ENCODE results near the gene ST7.

ST7 gene

DNA sequence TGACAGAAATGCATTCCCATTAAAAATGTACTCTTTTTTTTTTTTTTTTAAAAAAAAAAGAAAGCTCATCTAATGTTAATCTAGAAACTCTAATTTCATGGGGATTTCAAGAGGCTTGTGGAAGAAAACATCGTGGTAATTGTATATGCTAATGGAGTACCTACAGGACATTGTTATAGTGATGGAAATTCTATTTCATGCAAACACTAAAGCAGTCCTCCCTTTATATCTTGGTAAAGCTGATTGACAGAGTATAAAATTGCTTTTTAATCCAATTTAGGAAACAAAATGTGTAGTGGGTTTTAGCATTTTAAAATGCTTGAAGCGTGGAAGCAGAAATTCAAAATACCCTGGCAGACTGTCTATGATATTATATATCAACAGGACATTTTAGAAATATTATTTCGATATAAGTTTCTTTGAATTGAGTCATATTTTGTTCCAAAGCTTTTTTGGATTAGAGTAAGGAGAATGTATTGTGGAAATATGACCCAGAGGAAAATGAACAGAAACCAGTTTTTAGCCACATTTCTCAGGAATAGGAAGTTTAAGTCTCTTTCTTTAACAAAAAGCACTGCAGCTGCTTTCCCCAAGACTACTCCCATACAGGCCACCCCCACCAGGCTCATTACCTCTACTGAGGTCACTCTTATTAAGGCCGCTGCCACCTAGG is 247.6 kb downstream of the ST7 start:
- no peak for DNase-seq (ENCODE audit: extremely low read depth, insufficient read length)
- H3K27me3 ChIP-seq (replicated peaks; ENCODE audit: control insufficient read depth, insufficient read depth, low read length) = no peaks in the 10 kb centered on the region
- TF ChIP-seq CTCF (IDR thresholded peaks at IDR 0.05; ENCODE audit: insufficient read depth, low read length, poor library complexity, severe bottlenecking) = no peak
- H3K36me3 ChIP-seq (ENCODE audit: control insufficient read depth, insufficient read depth, low read length) = peaks cover 2% of the 10 kb centered on the region
- H3K4me3 ChIP-seq (replicated peaks; ENCODE audit: low read depth, low read length) = no peak overlapping the region

- H3K4me3 ChIP-seq (replicated peaks; ENCODE audit: low read depth, low read length) = no peak overlapping the region
- no peak for TF ChIP-seq CTCF (IDR thresholded peaks at IDR 0.05; ENCODE audit: insufficient read depth, low read length, poor library complexity, severe bottlenecking)
- no peaks in the 10 kb centered on the region for H3K27me3 ChIP-seq (replicated peaks; ENCODE audit: control insufficient read depth, insufficient read depth, low read length)
- DNase-seq (ENCODE audit: extremely low read depth, insufficient read length) = no peak
- peaks cover 2% of the 10 kb centered on the region for H3K36me3 ChIP-seq (ENCODE audit: control insufficient read depth, insufficient read depth, low read length)
Measured at GRCh38 chr7:117202511-117202910, 249.2 kb downstream of the ST7 start.

GRCh38 chr7:117203205-117203604 is 249.9 kb downstream of the ST7 start:
- no peak for DNase-seq (ENCODE audit: extremely low read depth, insufficient read length)
- TF ChIP-seq CTCF (IDR thresholded peaks at IDR 0.05; ENCODE audit: insufficient read depth, low read length, poor library complexity, severe bottlenecking) = no peak
- Histone ChIP-seq H3K27me3 (replicated peaks; ENCODE audit: control insufficient read depth, insufficient read depth, low read length) (no peaks in the 10 kb centered on the region), H3K4me3 (replicated peaks; ENCODE audit: low read depth, low read length) (no peak overlapping the region), H3K36me3 (ENCODE audit: control insufficient read depth, insufficient read depth, low read length) (peaks cover 2% of the 10 kb centered on the region)

- no peak for TF ChIP-seq CTCF (IDR thresholded peaks at IDR 0.05; ENCODE audit: insufficient read depth, low read length, poor library complexity, severe bottlenecking)
- DNase-seq (ENCODE audit: extremely low read depth, insufficient read length) = no peak
- H3K4me3 ChIP-seq (replicated peaks; ENCODE audit: low read depth, low read length) = no peak overlapping the region
- no peaks in the 10 kb centered on the region for H3K36me3 ChIP-seq (ENCODE audit: control insufficient read depth, insufficient read depth, low read length)
- no peaks in the 10 kb centered on the region for H3K27me3 ChIP-seq (replicated peaks; ENCODE audit: control insufficient read depth, insufficient read depth, low read length)
Measured at GRCh38 chr7:117205873-117206272, 252.6 kb downstream of the ST7 start.

GRCh38 chr7:117208257-117208656 is 255.0 kb downstream of the ST7 start:
- Histone ChIP-seq H3K36me3 (ENCODE audit: control insufficient read depth, insufficient read depth, low read length) (no peaks in the 10 kb centered on the region), H3K4me3 (replicated peaks; ENCODE audit: low read depth, low read length) (no peak overlapping the region)
- no peak for TF ChIP-seq CTCF (IDR thresholded peaks at IDR 0.05; ENCODE audit: insufficient read depth, low read length, poor library complexity, severe bottlenecking)

DNA sequence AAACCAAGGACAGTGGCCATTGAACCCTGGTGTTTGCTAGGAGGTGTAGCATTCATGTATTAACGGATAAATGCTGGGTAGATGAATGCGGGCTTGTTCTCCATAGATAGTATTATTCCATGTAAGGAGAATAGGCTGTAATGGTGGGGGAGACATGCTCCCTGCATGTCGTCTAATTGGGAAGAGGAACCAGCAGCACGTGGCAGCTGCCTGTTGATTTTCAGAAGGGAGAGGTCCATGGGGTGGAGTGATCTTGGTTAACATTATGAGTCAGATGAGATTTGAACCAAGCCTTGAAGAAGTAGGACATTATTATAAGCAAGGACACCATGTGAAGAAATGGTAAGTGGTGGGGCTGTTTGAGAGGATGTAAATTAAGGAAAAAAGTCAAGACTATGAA is 257.1 kb downstream of the ST7 start:
- Histone ChIP-seq H3K27me3 (replicated peaks; ENCODE audit: control insufficient read depth, insufficient read depth, low read length) (no peaks in the 10 kb centered on the region), H3K4me3 (replicated peaks; ENCODE audit: low read depth, low read length) (no peak overlapping the region), H3K36me3 (ENCODE audit: control insufficient read depth, insufficient read depth, low read length) (no peaks in the 10 kb centered on the region; the same call in 1 of the 2 replicates)
- no peak for TF ChIP-seq CTCF (IDR thresholded peaks at IDR 0.05; ENCODE audit: insufficient read depth, low read length, poor library complexity, severe bottlenecking)
- DNase-seq (ENCODE audit: extremely low read depth, insufficient read length) = no peak

More at GRCh38 chr7:117208257-117208656, 255.0 kb downstream of the ST7 start:
- H3K27me3 ChIP-seq (replicated peaks; ENCODE audit: control insufficient read depth, insufficient read depth, low read length) = no peaks in the 10 kb centered on the region
- DNase-seq (ENCODE audit: extremely low read depth, insufficient read length) = no peak
